Neural cell (in vitro differentiated cells): ENCODE data around the gene EIF3K.

Experiments used
- CTCF ChIP-seq: fragments of 450-650 bp; IDR thresholded peaks from 2 replicates; pipeline ENCODE4 v1.5.1; 2014; ENCODE audit warnings: antibody characterized with exemption, mild to moderate bottlenecking, moderate library complexity; ENCODE audit not compliant: poor library complexity, severe bottlenecking
- EP300 ChIP-seq: fragments of 450-650 bp; conservative IDR thresholded peaks from 2 replicates; pipeline ENCODE4 v1.6.1; 2014; ENCODE audit warnings: antibody characterized with exemption, mild to moderate bottlenecking, moderate library complexity; ENCODE audit not compliant: poor library complexity, severe bottlenecking
- EZH2 ChIP-seq: fragments of 200-600, 300-800 bp; shearing (Covaris generic), sonication (generic); IDR thresholded peaks from 2 replicates; pipeline ENCODE4 v1.6.1; 2014; ENCODE audit warnings: antibody characterized with exemption, low read length, borderline replicate concordance, mild to moderate bottlenecking; ENCODE audit not compliant: insufficient read depth, poor library complexity, severe bottlenecking
- MXI1 ChIP-seq: fragments of 450-650 bp; conservative IDR thresholded peaks from 2 replicates; pipeline ENCODE4 v1.6.1; 2014; ENCODE audit warnings: antibody characterized with exemption, mild to moderate bottlenecking; ENCODE audit not compliant: poor library complexity, severe bottlenecking
- POLR2AphosphoS5 ChIP-seq: IDR thresholded peaks from 2 replicates; pipeline ENCODE4 v1.6.1; 2012
- RAD21 ChIP-seq: fragments of 450-650 bp; conservative IDR thresholded peaks from 2 replicates; pipeline ENCODE4 v1.6.1; 2014; ENCODE audit warnings: antibody characterized with exemption, mild to moderate bottlenecking, moderate library complexity
- SMC3 ChIP-seq: fragments of 450-650 bp; conservative IDR thresholded peaks from 2 replicates; pipeline ENCODE4 v1.6.1; 2014; ENCODE audit warnings: antibody characterized with exemption, mild to moderate bottlenecking, moderate library complexity; ENCODE audit not compliant: poor library complexity
- TAF1 ChIP-seq: IDR thresholded peaks from 2 replicates; pipeline ENCODE4 v1.6.1; 2012; ENCODE audit warnings: low read depth

GRCh38 chr19:38638461-38638860 is 19.5 kb downstream of the EIF3K start:
- no peak for TF ChIP-seq CTCF
- TF ChIP-seq EP300: no peak
- no peak for TF ChIP-seq POLR2AphosphoS5
- TF ChIP-seq SMC3: no peak
- TF ChIP-seq RAD21: no peak
- TF ChIP-seq MXI1: no peak
- TF ChIP-seq TAF1: no peak
- TF ChIP-seq EZH2: no peak
